ENCODE results near the gene PAXIP1.

GRCh38 chr7:154914996-154915380 lies 87.9 kb downstream of the PAXIP1 start:
- TF ChIP-seq POLR2AphosphoS5 (IDR thresholded peaks at IDR 0.05; ENCODE audit: low read depth, low read length) (no peak), TAF1 (IDR thresholded peaks at IDR 0.05; ENCODE audit: borderline replicate concordance, low read depth, low read length) (no peak), POLR2A (IDR thresholded peaks at IDR 0.05; ENCODE audit: low read depth, low read length) (no peak)
